HAP-1 (cell line): ENCODE measurements around the gene ZSCAN16.
"Not testable (repeated sequence)": the region's sequence is repeated elsewhere in the genome, so short reads cannot be mapped to it uniquely, and the experiment has no call there.

Source experiments
- DNase-seq, 2 experiments: peaks; one replicate each; pipeline ENCODE4 v3.0.0-alpha.2; 2016 to 2020; ENCODE audit warnings: low spot score in 2 of 2
- H3K27me3 ChIP-seq: fragments of 250-450 bp; sonication (Bioruptor Pico); 2 replicates; pipeline ENCODE4 v1.5.1; 2020; ENCODE audit warnings: low read depth, mild to moderate bottlenecking, moderate library complexity
- H3K36me3 ChIP-seq: fragments of 250-450 bp; sonication (Bioruptor Pico); replicated peaks from 2 replicates; pipeline ENCODE4 v1.5.1; 2020; ENCODE audit warnings: mild to moderate bottlenecking
- H3K4me1 ChIP-seq: fragments of 250-450 bp; sonication (Bioruptor Pico); 2 replicates; pipeline ENCODE4 v1.5.1; 2020; ENCODE audit warnings: mild to moderate bottlenecking
- H3K4me3 ChIP-seq: fragments of 250-450 bp; sonication (Bioruptor Pico); 2 replicates; pipeline ENCODE4 v1.5.1; 2020; ENCODE audit warnings: mild to moderate bottlenecking, moderate library complexity
- H3K9me3 ChIP-seq: fragments of 250-450 bp; sonication (Bioruptor Pico); 2 replicates; pipeline ENCODE4 v1.5.1; 2020; ENCODE audit warnings: mild to moderate bottlenecking, moderate library complexity
- in situ Hi-C: fragments of 300-500 bp; cut with MboI; formaldehyde crosslinking; loops from 3 replicates; pipeline ENCODE4 v1.14.3; 2020; ENCODE audit warnings: low sequenced_read_pairs, inconsistent platforms, mixed read lengths

Gene ZSCAN16

DNA sequence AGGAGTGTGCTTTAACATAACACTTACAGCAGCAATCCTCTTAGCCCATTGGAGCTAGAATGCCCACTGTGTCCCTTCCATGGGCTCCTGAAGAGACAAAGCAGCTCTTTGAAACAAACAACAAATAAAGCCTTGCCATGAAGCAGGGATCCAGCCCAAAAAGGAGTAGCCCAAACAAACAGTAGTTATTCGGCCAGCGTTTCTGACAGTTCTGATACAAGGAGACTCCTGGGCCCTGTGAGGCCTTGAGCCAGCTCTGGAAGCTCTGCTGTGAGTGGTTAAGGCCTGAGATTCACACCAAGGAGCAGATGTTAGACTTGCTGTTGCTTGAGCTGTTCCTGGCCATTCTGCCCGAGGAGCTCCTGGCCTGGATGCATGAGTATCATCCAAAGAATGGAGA, 16.9 kb upstream of the ZSCAN16 start:
- in situ Hi-C loops = no loop called here
- DNase-seq = no peak
- Histone ChIP-seq H3K4me1 (no peaks in the 10 kb centered on the region), H3K36me3 (no peaks in the 10 kb centered on the region), H3K9me3 (no peaks in the 10 kb centered on the region), H3K27me3 (no peaks in the 10 kb centered on the region), H3K4me3 (no peak overlapping the region)

DNA sequence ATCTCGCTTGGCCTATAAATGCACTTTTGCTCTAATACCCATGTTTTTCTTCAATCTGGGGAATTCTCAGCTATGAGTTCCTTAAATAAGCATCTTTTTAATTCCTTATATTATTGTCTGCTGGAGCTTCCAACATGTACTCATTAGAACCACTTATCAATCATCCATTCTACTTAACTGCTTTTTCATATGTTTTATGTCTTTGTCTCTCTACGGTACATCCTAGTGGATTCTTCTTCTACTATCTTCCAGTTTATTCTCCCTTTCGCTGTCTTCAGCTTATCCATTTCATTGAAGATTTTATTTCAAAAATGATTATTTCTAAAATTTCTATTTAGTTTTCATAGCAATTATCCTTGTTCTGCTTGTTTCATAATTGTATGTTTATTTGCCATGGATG, 12.4 kb upstream of the ZSCAN16 start:
- in situ Hi-C loops = no loop called here
- H3K4me1 ChIP-seq = no peaks in the 10 kb centered on the region
- H3K36me3 ChIP-seq = peaks cover 6% of the 10 kb centered on the region
- H3K4me3 ChIP-seq = no peak overlapping the region
- no peak for DNase-seq
- no peaks in the 10 kb centered on the region for H3K27me3 ChIP-seq
- H3K9me3 ChIP-seq = no peaks in the 10 kb centered on the region

DNA sequence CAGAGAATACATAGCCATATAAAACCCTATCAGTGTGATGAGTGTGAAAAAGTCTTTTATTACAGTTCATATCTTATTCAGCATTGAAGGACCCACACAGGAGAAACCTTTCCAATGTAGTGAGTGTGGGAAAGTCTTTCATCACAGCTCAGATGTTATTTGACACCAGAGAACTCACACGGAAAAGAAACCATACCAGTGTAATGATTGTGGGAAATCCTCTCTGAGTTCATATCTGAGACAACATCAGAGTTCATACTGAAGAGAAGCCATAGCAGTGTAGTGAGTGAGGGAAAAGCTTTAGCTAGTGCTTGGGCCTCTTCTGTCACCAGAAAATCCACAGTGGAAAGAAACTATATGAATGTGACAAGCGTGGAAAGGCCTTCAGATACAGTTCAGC, 8.6 kb upstream of the ZSCAN16 start:
- Histone ChIP-seq H3K27me3 (no peaks in the 10 kb centered on the region), H3K4me3 (no peak overlapping the region), H3K36me3 (peaks cover 30% of the 10 kb centered on the region), H3K4me1 (no peaks in the 10 kb centered on the region), H3K9me3 (no peaks in the 10 kb centered on the region)
- in situ Hi-C loops = no loop called here
- no peak for DNase-seq

DNA sequence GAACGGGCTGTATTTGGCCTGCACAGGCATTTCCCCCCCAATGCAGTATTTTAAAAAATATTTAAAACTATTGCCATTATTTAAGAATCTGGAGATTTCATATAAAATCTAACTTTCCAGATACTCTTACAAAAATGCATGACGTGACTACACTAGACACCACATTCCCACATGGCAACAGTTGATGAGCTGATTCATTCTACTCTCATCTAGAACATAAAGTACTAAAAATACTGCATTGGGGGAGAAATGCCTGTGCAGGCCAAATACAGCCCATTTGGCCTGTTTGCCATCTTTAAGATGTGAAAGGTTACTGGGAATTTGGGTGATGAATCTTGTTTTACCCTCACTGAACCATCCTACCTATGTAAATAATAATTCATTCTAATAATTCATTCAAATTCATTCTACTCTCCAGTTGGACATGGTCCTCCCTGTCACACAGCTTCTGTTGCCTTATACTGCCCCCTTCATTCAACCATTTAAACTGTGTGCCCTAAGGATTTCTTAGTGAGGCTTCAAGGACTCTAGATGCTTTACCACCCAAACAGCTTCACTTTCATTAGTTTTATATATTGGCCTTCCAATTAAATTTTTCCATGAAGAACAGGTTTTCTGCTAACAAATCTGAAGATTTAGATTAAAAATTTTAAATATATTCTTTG, 6.9 kb upstream of the ZSCAN16 start:
- no peak overlapping the region for H3K4me3 ChIP-seq
- no peak for DNase-seq
- H3K9me3 ChIP-seq = no peaks in the 10 kb centered on the region
- H3K27me3 ChIP-seq = no peaks in the 10 kb centered on the region
- H3K4me1 ChIP-seq = no peaks in the 10 kb centered on the region
- in situ Hi-C loops = no loop called here
- peaks cover 30% of the 10 kb centered on the region for H3K36me3 ChIP-seq

DNA sequence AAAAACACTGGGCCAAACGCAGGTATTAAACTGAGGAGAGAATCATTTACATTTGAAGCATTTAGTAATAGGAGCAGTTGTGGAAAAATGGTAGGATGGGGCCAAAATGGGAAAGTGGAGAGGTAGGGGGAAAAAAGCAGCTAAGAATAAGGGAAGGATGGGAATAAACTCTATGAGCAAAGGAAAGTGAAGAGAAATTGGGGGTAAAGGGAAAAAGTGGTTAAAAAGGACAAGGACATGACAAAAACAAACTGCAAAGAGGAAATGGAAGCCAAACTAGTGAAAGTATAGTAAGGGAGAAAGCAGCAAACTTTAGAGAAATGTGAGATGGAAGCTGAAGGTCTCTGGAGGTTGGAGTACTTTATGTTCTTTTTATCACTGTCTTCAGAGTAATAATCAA, 6.2 kb upstream of the ZSCAN16 start:
- H3K9me3 ChIP-seq = no peaks in the 10 kb centered on the region
- in situ Hi-C loops = no loop called here
- no peaks in the 10 kb centered on the region for H3K4me1 ChIP-seq
- no peak overlapping the region for H3K4me3 ChIP-seq
- H3K27me3 ChIP-seq = no peaks in the 10 kb centered on the region
- peaks cover 30% of the 10 kb centered on the region for H3K36me3 ChIP-seq
- no peak for DNase-seq

DNA sequence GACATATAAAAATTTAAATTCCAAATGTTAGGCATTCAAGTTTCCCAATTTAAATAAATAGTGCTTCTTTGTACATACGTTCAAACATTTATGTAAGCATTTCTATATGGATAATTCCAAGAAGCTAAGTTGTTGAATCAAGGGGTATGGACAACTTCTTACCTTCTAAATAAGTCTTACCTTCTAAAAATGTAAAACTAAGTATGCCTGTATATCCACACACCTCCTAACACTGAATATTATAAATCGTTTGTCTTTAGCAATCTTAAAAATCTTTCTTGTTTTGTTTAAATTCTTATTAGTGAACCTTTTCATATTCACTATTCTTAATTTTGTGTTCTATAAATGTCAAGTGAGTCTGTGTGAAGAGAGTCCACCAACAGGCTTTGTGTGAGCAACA, 2.5 kb upstream of the ZSCAN16 start:
- no peaks in the 10 kb centered on the region for H3K27me3 ChIP-seq
- no peak overlapping the region for H3K4me3 ChIP-seq
- H3K4me1 ChIP-seq = peaks cover 11% of the 10 kb centered on the region
- in situ Hi-C loops = no loop called here
- no peaks in the 10 kb centered on the region for H3K9me3 ChIP-seq
- no peak for DNase-seq
- H3K36me3 ChIP-seq = peaks cover 24% of the 10 kb centered on the region

DNA sequence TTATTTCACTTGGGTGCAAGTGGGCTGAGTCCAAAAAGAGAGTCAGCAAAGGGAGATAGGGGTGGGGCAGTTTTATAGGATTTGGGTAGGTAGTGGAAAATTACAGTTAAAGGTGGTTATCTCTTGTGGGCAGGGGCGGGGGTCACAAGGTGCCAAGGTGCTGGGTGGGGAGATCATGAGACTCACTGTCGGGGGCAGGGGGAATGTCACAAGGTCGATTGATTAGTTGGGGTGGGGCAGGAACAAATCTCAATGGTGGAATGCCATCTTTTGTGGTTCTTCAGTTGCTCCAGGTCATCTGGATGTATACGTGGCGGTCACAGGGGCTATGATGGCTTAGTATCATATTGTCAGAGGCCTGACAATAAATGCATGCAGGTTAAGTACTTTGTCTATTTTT, 2.1 kb upstream of the ZSCAN16 start:
- H3K36me3 ChIP-seq = peaks cover 26% of the 10 kb centered on the region
- in situ Hi-C loops, DNase-seq, H3K4me3 ChIP-seq, H3K27me3 ChIP-seq, H3K9me3 ChIP-seq: not testable (repeated sequence)
- H3K4me1 ChIP-seq = peaks cover 11% of the 10 kb centered on the region

DNA sequence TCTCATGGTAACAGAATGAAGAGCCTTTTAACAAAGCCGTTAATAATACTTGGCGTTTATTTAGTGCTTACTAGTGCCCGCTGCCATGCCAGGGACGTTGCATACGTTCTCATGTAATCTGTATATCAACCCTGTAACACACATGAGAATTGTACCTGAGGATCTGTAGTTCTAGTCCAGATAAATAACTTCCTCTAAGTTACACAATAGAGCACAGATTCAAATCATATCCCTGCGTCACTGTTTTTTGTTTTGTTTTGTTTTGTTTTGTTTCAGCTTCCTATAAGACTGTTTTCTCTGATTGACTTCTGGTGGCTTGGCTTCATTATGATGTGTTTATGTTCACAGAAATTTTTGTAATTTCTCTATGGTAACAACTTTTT, 553 bp downstream of the ZSCAN16 start:
- Histone ChIP-seq H3K27me3 (no peaks in the 10 kb centered on the region), H3K36me3 (peaks cover 34% of the 10 kb centered on the region), H3K9me3 (no peaks in the 10 kb centered on the region), H3K4me1 (peaks cover 11% of the 10 kb centered on the region), H3K4me3 (peak overlapping the region; percentile 66)
- in situ Hi-C loops = loop anchor here (25.0 kb wide), 1 partner anchor 137 kb away; the partner anchor contains the start of genes NKAPL, ZKSCAN4 and ZSCAN26
- no peak for DNase-seq

DNA sequence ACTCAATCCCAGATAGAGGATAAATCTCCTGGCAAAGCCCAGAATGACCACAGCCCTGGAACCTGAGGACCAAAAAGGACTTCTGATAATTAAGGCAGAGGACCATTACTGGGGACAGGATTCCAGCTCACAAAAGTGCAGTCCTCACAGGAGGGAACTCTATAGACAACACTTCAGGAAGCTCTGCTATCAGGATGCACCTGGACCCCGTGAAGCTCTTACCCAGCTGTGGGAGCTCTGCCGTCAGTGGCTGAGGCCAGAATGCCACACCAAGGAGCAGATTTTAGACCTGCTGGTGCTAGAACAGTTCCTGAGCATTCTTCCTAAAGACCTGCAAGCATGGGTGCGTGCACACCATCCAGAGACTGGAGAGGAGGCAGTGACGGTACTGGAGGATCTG, 992 bp downstream of the ZSCAN16 start:
- peak overlapping the region; percentile 66; the same call in 1 of the 2 replicates for H3K4me3 ChIP-seq
- no peak for DNase-seq
- peaks cover 11% of the 10 kb centered on the region for H3K4me1 ChIP-seq
- in situ Hi-C loops = loop anchor here (25.0 kb wide), 1 partner anchor 137 kb away; the partner anchor contains the start of genes NKAPL, ZKSCAN4 and ZSCAN26
- no peaks in the 10 kb centered on the region for H3K9me3 ChIP-seq
- H3K27me3 ChIP-seq = no peaks in the 10 kb centered on the region
- peaks cover 35% of the 10 kb centered on the region for H3K36me3 ChIP-seq

DNA sequence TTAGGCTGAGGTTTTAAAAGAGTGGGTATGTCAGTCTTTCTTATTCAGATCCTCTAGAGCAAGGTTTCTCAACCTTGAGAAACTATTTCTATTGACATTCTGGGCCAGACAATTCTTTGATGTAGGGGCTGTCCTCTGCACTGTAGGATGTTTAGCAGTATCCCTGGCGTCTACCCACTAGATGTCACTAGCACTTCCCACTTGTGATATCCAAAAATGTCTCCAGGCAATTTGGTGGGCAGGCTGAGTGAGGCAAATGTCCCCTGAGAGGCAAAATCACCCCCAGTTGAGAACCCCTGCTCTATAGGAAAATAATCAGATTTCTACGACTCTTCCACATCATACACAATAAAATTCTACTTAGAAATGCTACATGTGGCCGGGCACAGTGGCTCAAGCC, 9.6 kb downstream of the ZSCAN16 start:
- peaks cover 13% of the 10 kb centered on the region for H3K36me3 ChIP-seq
- DNase-seq = peak; percentile 47 to 53
- no peak overlapping the region for H3K4me3 ChIP-seq
- H3K9me3 ChIP-seq = no peaks in the 10 kb centered on the region
- H3K27me3 ChIP-seq = no peaks in the 10 kb centered on the region
- H3K4me1 ChIP-seq = peaks cover 12% of the 10 kb centered on the region
- in situ Hi-C loops = loop anchor here (10.0 to 25.0 kb wide), 2 partner anchors 128 to 221 kb away; partner anchors contain the start of genes NKAPL, ZKSCAN4 and ZSCAN26

DNA sequence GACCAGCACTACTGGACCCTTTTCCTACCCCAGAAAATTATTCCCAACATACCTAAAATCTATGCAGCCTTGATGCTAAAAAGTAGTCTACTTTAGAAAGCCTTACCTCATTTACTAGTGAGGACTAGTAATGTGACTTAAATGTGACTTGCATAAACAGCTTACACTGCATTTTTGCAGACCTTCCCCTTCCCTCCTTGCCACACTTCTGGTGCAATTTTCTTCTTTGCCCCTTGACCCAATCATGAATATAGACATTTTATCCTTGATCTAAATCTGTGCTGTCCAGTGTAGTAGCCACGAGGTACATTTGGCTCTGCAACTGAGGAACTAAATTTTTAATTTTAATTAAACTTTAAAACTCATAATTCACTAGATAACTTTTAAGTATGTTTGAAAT, 10.3 kb downstream of the ZSCAN16 start:
- no peaks in the 10 kb centered on the region for H3K9me3 ChIP-seq
- no peak for DNase-seq
- H3K4me1 ChIP-seq = peaks cover 12% of the 10 kb centered on the region
- no peaks in the 10 kb centered on the region for H3K27me3 ChIP-seq
- H3K36me3 ChIP-seq = peaks cover 6% of the 10 kb centered on the region; the same call in 1 of the 2 replicates
- H3K4me3 ChIP-seq = no peak overlapping the region
- in situ Hi-C loops = loop anchor here (10.0 to 25.0 kb wide), 2 partner anchors 128 to 220 kb away; partner anchors contain the start of genes NKAPL, ZKSCAN4 and ZSCAN26

DNA sequence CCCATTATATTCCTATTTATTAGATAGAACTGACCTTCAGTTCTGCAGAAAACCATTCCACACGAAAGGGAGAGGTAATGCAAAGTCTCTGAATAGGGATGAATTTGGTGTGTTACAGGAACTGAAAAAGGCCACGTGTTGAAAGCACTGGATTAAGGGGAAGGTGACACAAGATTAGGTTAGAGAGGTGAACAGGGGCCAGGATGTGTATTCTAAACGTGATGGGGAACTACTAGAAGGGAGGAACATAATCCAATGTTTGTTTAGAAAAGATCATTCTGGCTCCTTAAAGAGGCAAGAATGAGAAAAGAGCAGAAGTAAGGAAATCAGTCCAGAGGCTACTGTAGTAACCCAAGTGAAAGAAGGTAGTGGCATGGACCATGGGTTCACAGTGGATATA, 11.0 kb downstream of the ZSCAN16 start:
- peak in 1 of 2 experiments; percentile 26 for DNase-seq
- H3K9me3 ChIP-seq = no peaks in the 10 kb centered on the region
- H3K4me1 ChIP-seq = peaks cover 12% of the 10 kb centered on the region
- in situ Hi-C loops = loop anchor here (10.0 to 25.0 kb wide), 2 partner anchors 127 to 219 kb away; partner anchors contain the start of genes NKAPL, ZKSCAN4 and ZSCAN26
- peak overlapping the region; percentile 58 for H3K4me3 ChIP-seq
- H3K36me3 ChIP-seq = no peaks in the 10 kb centered on the region
- no peaks in the 10 kb centered on the region for H3K27me3 ChIP-seq

DNA sequence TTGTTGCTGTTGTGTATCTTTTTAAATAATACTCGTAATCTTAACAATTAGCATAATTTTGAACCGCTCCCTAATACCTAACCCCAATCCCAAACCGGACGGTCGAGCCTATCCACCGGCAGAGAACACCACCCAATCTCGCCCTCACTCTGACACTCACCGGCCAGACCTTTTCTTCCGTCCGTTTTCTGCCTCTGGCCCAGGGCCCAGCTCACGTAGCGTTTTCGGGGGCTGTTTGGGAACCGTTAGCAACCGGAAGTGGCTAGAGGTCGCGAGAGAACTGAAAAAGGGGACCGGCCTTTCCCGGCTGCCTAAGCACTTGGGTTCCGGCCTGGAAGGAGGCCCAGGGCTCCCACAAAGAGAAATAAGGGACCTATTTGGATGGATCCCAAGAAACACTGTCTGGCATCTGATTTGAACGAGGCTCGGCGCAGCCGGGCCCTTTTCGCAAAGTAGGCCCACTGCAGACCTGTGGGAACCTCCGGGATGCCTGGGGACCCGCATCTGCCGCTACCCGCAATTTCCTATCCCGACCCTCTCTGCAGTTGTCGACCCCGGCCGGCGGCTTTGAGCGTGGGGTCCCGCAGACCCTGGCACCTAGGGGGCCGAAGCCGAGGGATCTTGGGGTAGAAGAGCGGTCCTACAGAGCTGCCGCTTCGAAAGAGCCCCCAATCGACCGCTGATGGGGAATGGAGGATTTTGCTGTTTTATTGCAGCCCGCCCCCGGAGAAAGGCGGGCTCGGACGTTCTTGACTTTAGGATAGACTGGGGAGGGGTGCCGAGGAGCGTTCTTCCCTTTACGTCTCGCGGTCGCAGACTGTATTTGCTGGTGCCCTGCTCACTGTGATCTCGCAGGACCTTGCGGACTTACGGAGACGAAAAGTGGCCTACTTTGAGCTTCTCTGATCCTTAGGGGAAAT, 12.4 kb downstream of the ZSCAN16 start:
- in situ Hi-C loops = loop anchor here (10.0 to 25.0 kb wide), 2 partner anchors 125 to 218 kb away; partner anchors contain the start of genes NKAPL, ZKSCAN4 and ZSCAN26
- H3K36me3 ChIP-seq = no peaks in the 10 kb centered on the region
- H3K4me3 ChIP-seq = peak overlapping the region; percentile 58
- peaks cover 15% of the 10 kb centered on the region for H3K4me1 ChIP-seq
- H3K9me3 ChIP-seq = no peaks in the 10 kb centered on the region
- DNase-seq = peak; percentile 90 to 93
- H3K27me3 ChIP-seq = no peaks in the 10 kb centered on the region
